Gastrocnemius medialis (tissue), 4 donors: Measurements from ENCODE around the gene CD151.

Experiments
- POLR2A ChIP-seq, 2 donors: fragments of 450-650 bp; IDR thresholded peaks; one replicate each; pipeline ENCODE4 v1.6.1; 2017; ENCODE audit warnings: antibody characterized with exemption in 2 of 2, mild to moderate bottlenecking in 2 of 2, moderate library complexity in 2 of 2
- TF ChIP-seq, protein P1 (sequence below), 5 experiments: fragments of 450-650 bp in 3 of 5; fragments of 200-600 bp in 2 of 5; sonication (generic) in 2 of 5; IDR thresholded peaks in 4 of 5; conservative IDR thresholded peaks in 1 of 5; 1 replicate in 4 of 5; 2 replicates in 1 of 5; pipeline ENCODE4 v1.5.1; 2016 to 2019; ENCODE audit warnings: antibody characterized with exemption in 5 of 5, mild to moderate bottlenecking in 3 of 5, moderate library complexity in 3 of 5

DNA sequence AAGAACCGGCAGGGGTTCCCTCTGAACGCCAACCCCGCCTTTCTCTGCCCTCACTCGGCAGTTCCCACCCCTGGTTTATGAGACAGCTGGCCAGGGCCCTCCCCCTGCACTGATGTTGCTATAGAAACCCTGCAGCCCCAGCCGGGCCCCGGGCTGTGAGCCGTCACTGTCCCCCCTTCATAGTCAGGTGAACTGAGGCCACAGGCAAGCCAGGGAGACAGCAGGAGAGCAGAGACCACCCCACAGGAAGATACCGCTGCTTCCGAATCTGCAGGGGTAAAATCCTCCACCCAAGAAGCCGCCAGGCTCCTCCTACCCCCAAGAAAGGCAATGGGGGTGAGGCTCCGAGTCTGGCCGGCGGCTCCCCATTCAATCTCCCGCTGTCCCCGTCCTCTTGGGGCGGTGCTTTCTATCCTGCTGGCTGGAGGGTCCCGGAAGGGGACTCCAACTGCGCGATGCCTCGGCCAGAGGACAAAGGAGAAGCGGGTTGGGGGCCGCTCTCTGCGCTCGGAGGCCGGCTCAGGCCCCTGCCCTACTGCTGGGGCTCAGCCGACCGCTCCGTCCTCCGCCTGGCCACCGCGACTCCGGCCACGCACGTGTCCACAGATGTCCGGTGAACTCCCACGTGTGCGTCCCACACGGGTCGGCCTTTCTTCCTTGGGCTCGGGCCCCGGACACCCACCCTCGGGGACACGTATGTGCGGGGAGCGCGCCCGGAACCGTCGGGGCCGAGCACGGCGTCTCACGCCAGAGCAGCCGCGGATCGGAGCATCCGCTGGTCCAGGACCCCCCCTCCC is 35.3 kb upstream of the CD151 start:
- TF ChIP-seq, protein P1, sequence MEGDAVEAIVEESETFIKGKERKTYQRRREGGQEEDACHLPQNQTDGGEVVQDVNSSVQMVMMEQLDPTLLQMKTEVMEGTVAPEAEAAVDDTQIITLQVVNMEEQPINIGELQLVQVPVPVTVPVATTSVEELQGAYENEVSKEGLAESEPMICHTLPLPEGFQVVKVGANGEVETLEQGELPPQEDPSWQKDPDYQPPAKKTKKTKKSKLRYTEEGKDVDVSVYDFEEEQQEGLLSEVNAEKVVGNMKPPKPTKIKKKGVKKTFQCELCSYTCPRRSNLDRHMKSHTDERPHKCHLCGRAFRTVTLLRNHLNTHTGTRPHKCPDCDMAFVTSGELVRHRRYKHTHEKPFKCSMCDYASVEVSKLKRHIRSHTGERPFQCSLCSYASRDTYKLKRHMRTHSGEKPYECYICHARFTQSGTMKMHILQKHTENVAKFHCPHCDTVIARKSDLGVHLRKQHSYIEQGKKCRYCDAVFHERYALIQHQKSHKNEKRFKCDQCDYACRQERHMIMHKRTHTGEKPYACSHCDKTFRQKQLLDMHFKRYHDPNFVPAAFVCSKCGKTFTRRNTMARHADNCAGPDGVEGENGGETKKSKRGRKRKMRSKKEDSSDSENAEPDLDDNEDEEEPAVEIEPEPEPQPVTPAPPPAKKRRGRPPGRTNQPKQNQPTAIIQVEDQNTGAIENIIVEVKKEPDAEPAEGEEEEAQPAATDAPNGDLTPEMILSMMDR (IDR thresholded peaks at IDR 0.05 in 4 of 5, conservative IDR thresholded peaks at IDR 0.05 in 1 of 5) = no peak
- TF ChIP-seq POLR2A (IDR thresholded peaks at IDR 0.05) = no peak
